T-cell (primary cell): ENCODE measurements around the gene CAD. TPM values are rescaled to one million over a fixed set of nuclear protein-coding genes. Genes with fewer than 3 reads are reported as not detected.
A peak's percentile ranks its signal among the peaks of the same experiment; 100 is the strongest.

ENCODE experiments used
- ATAC-seq, 4 experiments: fragments of 200-7000 bp in 3 of 4; fragments of 150-1000 bp in 1 of 4; cut with Tn5 transposase; replicated peaks in 1 of 4; 1 replicate in 3 of 4; 2 replicates in 1 of 4; pipeline ENCODE4 v1.10.0; 2021; ENCODE audit warnings: moderate library complexity in 3 of 4, mild to moderate bottlenecking in 2 of 4, moderate number of reproducible peaks in 1 of 4
- CTCF ChIA-PET, 2 donors: fragments of 300-600 bp; sonication (Branson Sonifier 250); formaldehyde crosslinking; loops; one replicate each; lab custom pipeline; 2022; ENCODE audit warnings: antibody characterized with exemption in 2 of 2; lab: Charles Lee
- POLR2A ChIA-PET, 2 donors: fragments of 300-600 bp; sonication (Branson Sonifier 250); formaldehyde crosslinking; loops; one replicate each; lab custom pipeline; 2022; ENCODE audit warnings: antibody characterized with exemption in 2 of 2; lab: Charles Lee
- DNase-seq, 35 experiments: peaks; one replicate each; pipeline versions ENCODE4 v3.0.0 to v3.0.0-alpha.2; 2013 to 2023
- H3K27ac ChIP-seq: one replicate; pipeline ENCODE4 v1.5.1; 2013; ENCODE audit warnings: low read length
- H3K27me3 ChIP-seq, 2 experiments: replicated peaks in 1 of 2; 1 replicate in 1 of 2; 2 replicates in 1 of 2; pipeline versions ENCODE4 v1.6.1 to v1.7.0; 2013; ENCODE audit warnings: low read length in 1 of 2, mixed read lengths in 1 of 2; ENCODE audit not compliant: control insufficient read depth in 2 of 2, insufficient read depth in 2 of 2; ENCODE audit errors: extremely low read depth in 1 of 2
- H3K36me3 ChIP-seq, 2 donors: 1 replicate in 1 of 2; 2 replicates in 1 of 2; pipeline versions ENCODE4 v1.6.1 to v1.7.0; 2013; ENCODE audit warnings: low read length in 1 of 2; ENCODE audit not compliant: control insufficient read depth in 2 of 2, insufficient read depth in 1 of 2; ENCODE audit errors: extremely low read depth in 1 of 2
- H3K4me1 ChIP-seq, 2 experiments: 1 replicate in 1 of 2; 2 replicates in 1 of 2; pipeline versions ENCODE4 v1.6.1 to v1.7.0; 2013; ENCODE audit warnings: low read length in 2 of 2, mixed read lengths in 1 of 2; ENCODE audit not compliant: insufficient read depth in 2 of 2, control insufficient read depth in 1 of 2; ENCODE audit errors: extremely low read depth in 1 of 2
- H3K4me3 ChIP-seq, 2 donors: 1 replicate in 1 of 2; 2 replicates in 1 of 2; pipeline versions ENCODE4 v1.5.1 to v1.7.0; 2013; ENCODE audit warnings: mild to moderate bottlenecking in 2 of 2, low read length in 1 of 2, moderate library complexity in 1 of 2; ENCODE audit not compliant: control insufficient read depth in 1 of 2; ENCODE audit errors: extremely low read depth in 1 of 2
- H3K9me3 ChIP-seq: 2 replicates; pipeline ENCODE4 v1.7.0; 2013
- H3K27ac Mint-ChIP-seq, 2 donors: one replicate each; pipeline ENCODE4 v1.8.0; 2020 to 2021; ENCODE audit warnings: mild to moderate bottlenecking in 2 of 2, mixed read lengths in 2 of 2
- H3K27me3 Mint-ChIP-seq, 2 donors: one replicate each; pipeline ENCODE4 v1.8.0; 2021 to 2022; ENCODE audit warnings: mixed read lengths in 2 of 2
- H3K36me3 Mint-ChIP-seq: one replicate; pipeline ENCODE4 v1.8.0; 2021; ENCODE audit warnings: mixed read lengths
- H3K4me1 Mint-ChIP-seq, 3 donors: one replicate each; pipeline ENCODE4 v1.8.0; 2020 to 2022; ENCODE audit warnings: mixed read lengths in 3 of 3, mild to moderate bottlenecking in 1 of 3
- H3K4me3 Mint-ChIP-seq, 3 donors: one replicate each; pipeline ENCODE4 v1.8.0; 2020 to 2022; ENCODE audit warnings: mild to moderate bottlenecking in 3 of 3, mixed read lengths in 3 of 3, moderate library complexity in 3 of 3
- H3K9me3 Mint-ChIP-seq, 3 donors: one replicate each; pipeline ENCODE4 v1.8.0; 2020 to 2022; ENCODE audit warnings: mixed read lengths in 3 of 3
- WGBS: methylation state at CpG from one replicate; pipeline ENCODE4 v1.1.5; 2013; ENCODE audit warnings: missing lambda C conversion rate; ENCODE audit not compliant: insufficient coverage; 5-methylcytosine and 5-hydroxymethylcytosine counted together
- total RNA-seq, 35 experiments: library from RNA in 6 of 35; stranded (reverse) in 6 of 35; fragments of 120-200 nt in 1 of 35; gene quantifications; one replicate each; pipeline versions ENCODE4 v1.2.1 to v1.2.4 and lab custom pipeline; 2013 to 2026

The CAD gene
- total RNA-seq, 5 donors from 2014 or later (not counting 1 experiment from before 2014, with no cell fraction given), result 38.5 to 78.2 (median 65.4) TPM

GRCh38 chr2:27219091-27219490 is 1.9 kb downstream of the CAD start:
- peaks cover 6 to 16% of the 10 kb centered on the region in 2 experiments for H3K4me1 ChIP-seq
- Mint-ChIP-seq H3K4me3 (peak overlapping the region; percentile 93 to 99 (median 94)), H3K4me1 (peaks cover 28 to 35% (median 33%) of the 10 kb centered on the region in 3 donors), H3K27me3 (no peaks in the 10 kb centered on the region), H3K36me3 (peaks cover 37% of the 10 kb centered on the region), H3K27ac (no peak overlapping the region), H3K9me3 (no peaks in the 10 kb centered on the region)
- H3K9me3 ChIP-seq, result no peaks in the 10 kb centered on the region
- peaks cover 0 to 35% of the 10 kb centered on the region in 2 donors for H3K36me3 ChIP-seq
- H3K27ac ChIP-seq, result no peak overlapping the region
- no peak overlapping the region for H3K4me3 ChIP-seq
- H3K27me3 ChIP-seq, result no peaks in the 10 kb centered on the region
- CTCF ChIA-PET, result no interaction called here
- WGBS, result 100% methylated on average over 1 of the region's 2 CpGs
- no peak for DNase-seq
- ATAC-seq, result no peak
- POLR2A ChIA-PET, result no interaction called here

- ChIA-PET POLR2A (no interaction called here), CTCF (no interaction called here)
- no peak for DNase-seq
- no peaks in the 10 kb centered on the region for H3K27me3 ChIP-seq
- 100% methylated on average over 5 of the region's 7 CpGs for WGBS
- Mint-ChIP-seq H3K27ac (no peak overlapping the region), H3K36me3 (peaks cover 45% of the 10 kb centered on the region), H3K4me3 (no peak overlapping the region), H3K9me3 (no peaks in the 10 kb centered on the region), H3K4me1 (peaks cover 27 to 35% (median 33%) of the 10 kb centered on the region in 3 donors), H3K27me3 (no peaks in the 10 kb centered on the region)
- ATAC-seq, result no peak
- H3K27ac ChIP-seq, result no peak overlapping the region
- no peaks in the 10 kb centered on the region for H3K9me3 ChIP-seq
- H3K4me1 ChIP-seq, result peaks cover 6 to 16% of the 10 kb centered on the region in 2 experiments
- H3K36me3 ChIP-seq, result peaks cover 0 to 43% of the 10 kb centered on the region in 2 donors
- no peak overlapping the region for H3K4me3 ChIP-seq
These were observed 2.9 kb downstream of the CAD start for GRCh38 chr2:27220091-27220490.

GRCh38 chr2:27221166-27221565 is 4.0 kb downstream of the CAD start:
- H3K4me3 Mint-ChIP-seq, result no peak overlapping the region
- no peaks in the 10 kb centered on the region for H3K9me3 ChIP-seq
- POLR2A ChIA-PET, result no interaction called here
- peaks cover 3 to 48% of the 10 kb centered on the region in 2 donors for H3K36me3 ChIP-seq
- peaks cover 44% of the 10 kb centered on the region for H3K36me3 Mint-ChIP-seq
- H3K4me1 ChIP-seq, result peaks cover 6 to 16% of the 10 kb centered on the region in 2 experiments
- no peaks in the 10 kb centered on the region for H3K27me3 Mint-ChIP-seq
- H3K9me3 Mint-ChIP-seq, result no peaks in the 10 kb centered on the region
- 100% methylated on average over 2 of the region's 3 CpGs for WGBS
- no peak overlapping the region for H3K27ac ChIP-seq
- peaks cover 27 to 33% (median 32%) of the 10 kb centered on the region in 3 donors for H3K4me1 Mint-ChIP-seq
- H3K4me3 ChIP-seq, result no peak overlapping the region
- CTCF ChIA-PET, result no interaction called here
- DNase-seq (no peak), ATAC-seq (no peak)
- no peak overlapping the region for H3K27ac Mint-ChIP-seq
- H3K27me3 ChIP-seq, result no peaks in the 10 kb centered on the region

- H3K36me3 Mint-ChIP-seq, result peaks cover 48% of the 10 kb centered on the region
- H3K27me3 Mint-ChIP-seq, result no peaks in the 10 kb centered on the region
- no peaks in the 10 kb centered on the region for H3K9me3 Mint-ChIP-seq
- H3K4me1 ChIP-seq, result peaks cover 6 to 10% of the 10 kb centered on the region in 2 experiments
- DNase-seq (no peak), ATAC-seq (no peak)
- ChIA-PET CTCF (no interaction called here), POLR2A (interaction anchor here in 1 of 2 donors (0.6 to 0.7 kb wide), 2 partner anchors 50 to 185 kb away, joined by 3 to 8 read pairs; no protein-coding TSS in a partner anchor)
- WGBS, result 97% methylated on average over 5 of the region's 5 CpGs
- H3K4me3 Mint-ChIP-seq, result no peak overlapping the region
- H3K27ac ChIP-seq, result no peak overlapping the region
- H3K27me3 ChIP-seq, result no peaks in the 10 kb centered on the region
- no peak overlapping the region for H3K27ac Mint-ChIP-seq
- H3K9me3 ChIP-seq, result no peaks in the 10 kb centered on the region
- no peak overlapping the region for H3K4me3 ChIP-seq
- peaks cover 15 to 23% (median 22%) of the 10 kb centered on the region in 3 donors for H3K4me1 Mint-ChIP-seq
- H3K36me3 ChIP-seq, result peaks cover 3 to 60% of the 10 kb centered on the region in 2 donors
These were observed 5.2 kb downstream of the CAD start for GRCh38 chr2:27222407-27222806.

GRCh38 chr2:27223416-27223815 is 6.2 kb downstream of the CAD start:
- no peak overlapping the region for H3K4me3 Mint-ChIP-seq
- WGBS, result 94% methylated on average over 4 of the region's 6 CpGs
- Histone ChIP-seq H3K4me3 (no peak overlapping the region), H3K27ac (no peak overlapping the region), H3K27me3 (no peaks in the 10 kb centered on the region), H3K9me3 (no peaks in the 10 kb centered on the region), H3K4me1 (peaks cover under 1% of the 10 kb centered on the region in 2 experiments), H3K36me3 (peaks cover 3 to 64% of the 10 kb centered on the region in 2 donors)
- ChIA-PET POLR2A (no interaction called here), CTCF (no interaction called here)
- H3K27ac Mint-ChIP-seq, result no peak overlapping the region
- DNase-seq (no peak), ATAC-seq (no peak)
- H3K4me1 Mint-ChIP-seq, result peaks cover 6 to 12% (median 11%) of the 10 kb centered on the region in 3 donors
- H3K27me3 Mint-ChIP-seq, result no peaks in the 10 kb centered on the region
- H3K9me3 Mint-ChIP-seq, result no peaks in the 10 kb centered on the region
- peaks cover 57% of the 10 kb centered on the region for H3K36me3 Mint-ChIP-seq

GRCh38 chr2:27225526-27225925 is 8.4 kb downstream of the CAD start:
- peaks cover 58% of the 10 kb centered on the region for H3K36me3 Mint-ChIP-seq
- no peaks in the 10 kb centered on the region for H3K9me3 Mint-ChIP-seq
- no peaks in the 10 kb centered on the region for H3K27me3 Mint-ChIP-seq
- DNase-seq (no peak), ATAC-seq (no peak)
- H3K4me1 Mint-ChIP-seq, result peaks cover 0 to 5% (median 4%) of the 10 kb centered on the region in 3 donors
- H3K27me3 ChIP-seq, result no peaks in the 10 kb centered on the region
- H3K4me1 ChIP-seq, result no peaks in the 10 kb centered on the region
- no peak overlapping the region for H3K27ac ChIP-seq
- 92% methylated on average over 4 of the region's 9 CpGs for WGBS
- ChIA-PET CTCF (no interaction called here), POLR2A (interaction anchor here in 1 of 2 donors (0.6 kb wide), 1 partner anchor 56 kb away, joined by 3 read pairs; no protein-coding TSS in a partner anchor)
- no peak overlapping the region for H3K4me3 ChIP-seq
- H3K9me3 ChIP-seq, result no peaks in the 10 kb centered on the region
- peaks cover 3 to 64% of the 10 kb centered on the region in 2 donors for H3K36me3 ChIP-seq
- H3K27ac Mint-ChIP-seq, result no peak overlapping the region
- H3K4me3 Mint-ChIP-seq, result no peak overlapping the region
